UCSD-AML1 (cell line): ENCODE data around the gene RAPGEF2.
"Not testable (repeated sequence)": the region's sequence is repeated elsewhere in the genome, so short reads cannot be mapped to it uniquely, and the experiment has no call there.

Experiments used
- DNase-seq: peaks from one replicate; lab custom pipeline; 2025; ENCODE audit not compliant: unreplicated experiment; lab: John Stamatoyannopoulos, UW

Gene RAPGEF2

DNA sequence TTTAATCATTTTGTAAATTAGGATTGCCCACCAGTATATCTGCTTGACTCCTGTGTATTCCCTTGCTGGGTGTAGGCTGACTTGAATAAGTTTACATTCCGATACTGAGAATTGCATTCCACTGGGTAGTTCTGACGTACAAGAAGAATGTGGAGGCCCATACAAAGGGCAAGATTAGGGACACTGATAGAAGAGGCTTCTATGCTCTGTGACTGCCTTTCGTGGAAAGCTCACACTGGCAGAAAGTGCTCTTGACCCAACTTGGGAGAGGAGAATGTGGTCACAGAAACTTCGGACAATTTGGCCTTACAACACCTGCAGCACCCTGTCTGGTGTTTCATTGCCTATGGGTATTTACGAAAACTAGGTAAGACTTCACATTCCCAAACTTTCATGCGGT, 126.3 kb downstream of the RAPGEF2 start:
- DNase-seq = no peak

- no peak for DNase-seq
Observed at GRCh38 chr4:159232465-159233106, 129.7 kb downstream of the RAPGEF2 start.

DNA sequence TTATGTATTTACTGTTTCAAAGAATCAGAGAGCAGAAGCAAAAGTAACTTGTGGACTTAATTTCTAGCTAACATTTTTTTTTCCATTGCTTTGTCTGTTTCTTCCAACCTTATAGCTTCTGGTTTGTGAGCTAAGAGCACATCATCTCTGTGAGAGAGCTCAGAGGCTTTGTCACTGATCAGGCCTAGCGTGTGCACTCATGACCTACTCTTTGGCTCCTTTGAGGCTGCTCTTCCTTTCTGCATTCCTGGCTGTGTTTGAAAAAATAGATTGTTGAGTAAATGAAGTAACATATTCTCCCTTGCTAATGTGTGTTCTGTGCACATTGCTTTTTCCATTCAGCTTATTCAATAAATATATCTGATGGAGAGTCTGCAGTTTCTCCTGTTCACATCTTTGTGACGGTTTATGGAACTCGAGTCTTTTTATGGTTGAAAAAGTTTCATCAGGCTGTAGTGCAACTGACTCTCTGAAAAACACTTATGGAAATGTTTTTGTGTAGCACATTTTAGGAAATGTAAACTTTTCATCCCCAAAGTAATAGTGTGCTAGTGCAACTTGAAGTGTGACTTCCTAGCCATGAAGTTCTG, 133.0 kb downstream of the RAPGEF2 start:
- no peak for DNase-seq

- no peak for DNase-seq
Observed at GRCh38 chr4:159237975-159238374, 135.1 kb downstream of the RAPGEF2 start.

GRCh38 chr4:159238631-159239030, 135.8 kb downstream of the RAPGEF2 start:
- DNase-seq = no peak

DNA sequence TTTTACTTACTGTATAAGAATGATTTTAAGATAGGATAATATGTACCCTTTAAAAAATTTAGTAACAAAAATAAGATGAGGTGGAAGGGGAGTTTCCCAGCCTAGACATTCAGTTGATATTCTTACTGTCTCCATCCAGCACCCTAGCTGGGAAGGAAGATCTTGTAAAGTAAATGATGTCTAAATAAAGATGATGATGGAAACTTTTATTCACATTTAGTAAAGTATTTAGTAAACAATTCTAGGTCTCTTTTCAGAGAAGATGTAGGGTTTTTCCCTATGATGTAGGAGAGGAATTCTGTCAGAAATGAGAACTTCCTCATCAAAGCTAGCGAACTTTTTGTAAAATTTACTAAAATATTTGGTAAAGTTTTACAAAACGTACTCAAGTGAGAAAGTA, 136.8 kb downstream of the RAPGEF2 start:
- DNase-seq = no peak

GRCh38 chr4:159240046-159240445, 137.2 kb downstream of the RAPGEF2 start:
- DNase-seq = no peak

DNA sequence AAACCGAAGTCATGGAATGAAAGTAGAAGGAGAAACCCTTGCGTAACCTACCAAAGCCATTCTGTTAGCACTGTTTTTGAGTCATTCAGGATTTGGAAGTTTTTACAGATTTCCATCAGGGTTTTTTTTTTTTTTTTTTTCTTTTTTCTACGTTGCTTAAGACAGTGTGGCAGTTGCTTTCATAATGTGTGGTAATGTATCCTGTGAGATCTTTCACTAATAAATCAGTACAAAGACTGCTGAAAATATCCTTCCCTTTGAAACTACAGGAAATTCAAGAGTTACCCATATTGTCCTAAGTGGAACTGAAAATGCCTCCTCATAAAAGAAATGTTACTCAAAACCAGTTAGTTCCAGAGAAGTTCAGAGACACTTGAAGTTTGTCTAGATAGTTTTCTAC, 137.8 kb downstream of the RAPGEF2 start:
- DNase-seq = no peak

GRCh38 chr4:159242427-159242826, 139.5 kb downstream of the RAPGEF2 start:
- no peak for DNase-seq

DNA sequence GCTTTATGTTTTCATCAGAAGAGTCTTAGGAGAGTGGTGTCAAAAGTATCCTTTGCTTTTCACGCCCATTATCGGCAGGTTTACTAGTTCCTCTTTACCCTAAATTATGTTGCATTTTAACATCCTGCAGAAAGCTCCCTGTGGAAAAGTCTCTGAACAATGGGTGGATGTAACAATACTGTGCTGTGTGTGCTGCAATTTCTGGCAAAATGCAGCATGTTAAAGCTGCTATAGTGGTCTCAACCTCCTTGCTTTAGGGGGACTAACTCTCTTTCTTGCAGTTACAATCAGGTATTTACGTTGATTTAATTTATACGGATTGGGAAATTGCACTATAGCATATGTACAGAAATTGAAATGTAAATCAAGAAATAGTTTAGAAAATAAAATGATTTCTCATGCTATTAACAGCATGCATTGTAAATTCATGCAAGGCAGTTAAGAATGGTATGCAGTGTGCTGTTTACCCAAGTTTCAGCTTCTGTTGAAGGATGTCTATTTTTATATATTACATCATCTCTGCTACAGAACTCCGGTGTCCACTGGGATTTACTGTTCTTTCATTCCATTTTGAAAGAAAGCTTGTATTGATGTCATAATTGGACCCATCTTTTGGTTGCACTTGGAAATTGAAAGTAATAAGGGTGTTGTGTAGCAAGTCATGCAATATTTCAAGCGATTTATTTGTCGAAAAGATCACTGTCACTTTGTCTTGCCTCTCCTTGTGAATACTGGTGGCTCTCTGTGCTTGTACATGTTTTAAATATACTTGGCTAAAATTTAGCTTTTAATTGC, 145.7 kb downstream of the RAPGEF2 start:
- DNase-seq = no peak

GRCh38 chr4:159250751-159251325, 148.0 kb downstream of the RAPGEF2 start:
- DNase-seq = no peak

GRCh38 chr4:159251580-159251979, 148.7 kb downstream of the RAPGEF2 start:
- not testable (repeated sequence) for DNase-seq

GRCh38 chr4:159252491-159252890, 149.6 kb downstream of the RAPGEF2 start:
- DNase-seq = no peak

DNA sequence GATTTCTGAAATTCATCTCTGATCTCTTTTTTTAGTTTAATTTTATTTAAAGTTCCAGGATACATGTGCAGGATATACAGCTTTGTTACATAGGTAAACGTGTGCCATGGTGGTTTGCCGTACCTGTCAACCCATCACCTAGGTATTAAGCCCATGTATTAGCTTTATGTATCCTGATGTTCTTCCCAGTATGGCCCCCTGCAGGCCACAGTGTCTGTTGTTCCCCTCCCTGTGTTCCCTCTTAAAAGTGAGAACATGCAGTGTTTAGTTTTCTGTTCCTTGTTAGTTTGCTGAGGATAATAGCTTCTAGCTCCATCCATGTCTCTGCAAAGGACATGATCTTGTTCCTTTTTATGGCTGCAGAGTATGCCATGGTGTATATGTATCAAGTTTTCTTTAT, 153.2 kb downstream of the RAPGEF2 start:
- no peak for DNase-seq

DNA sequence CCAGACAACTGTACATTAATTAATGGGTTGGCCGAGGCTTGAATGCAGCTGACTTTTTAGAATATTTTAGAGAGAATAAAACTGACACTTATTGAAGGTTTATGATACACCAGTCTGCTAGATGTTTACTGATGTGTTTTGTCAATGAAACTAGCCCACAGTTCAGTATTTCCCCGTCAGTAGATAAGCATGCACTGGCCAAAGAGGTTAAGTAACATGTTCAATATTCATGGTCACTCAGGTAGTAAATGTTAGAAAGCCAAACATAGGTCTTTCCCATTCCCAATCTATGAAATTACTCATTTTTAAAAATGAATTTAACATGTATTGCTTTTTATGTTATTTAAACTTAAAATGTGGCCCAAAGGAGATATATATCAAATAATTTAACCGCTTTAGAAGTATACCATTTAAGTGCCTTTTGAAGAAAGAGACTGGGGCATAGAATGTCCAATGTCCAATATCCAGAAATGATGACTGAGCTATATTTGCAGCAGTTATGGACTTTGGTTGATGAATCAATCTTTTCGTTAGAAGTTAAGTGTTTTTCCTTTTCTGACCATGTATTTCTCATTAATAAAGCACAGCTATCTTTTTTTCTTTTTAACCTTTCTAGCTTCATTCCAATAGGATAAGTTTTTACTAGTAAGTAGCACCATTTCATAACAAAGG, 156.1 kb downstream of the RAPGEF2 start:
- DNase-seq = no peak

- DNase-seq = no peak
Observed at GRCh38 chr4:159264057-159264456, 161.2 kb downstream of the RAPGEF2 start.

- no peak for DNase-seq
Observed at GRCh38 chr4:159266981-159267868, 164.3 kb downstream of the RAPGEF2 start.

- DNase-seq = no peak
Observed at GRCh38 chr4:159267869-159268285, 165.0 kb downstream of the RAPGEF2 start.

- DNase-seq = no peak
Observed at GRCh38 chr4:159268607-159269006, 165.7 kb downstream of the RAPGEF2 start.

DNA sequence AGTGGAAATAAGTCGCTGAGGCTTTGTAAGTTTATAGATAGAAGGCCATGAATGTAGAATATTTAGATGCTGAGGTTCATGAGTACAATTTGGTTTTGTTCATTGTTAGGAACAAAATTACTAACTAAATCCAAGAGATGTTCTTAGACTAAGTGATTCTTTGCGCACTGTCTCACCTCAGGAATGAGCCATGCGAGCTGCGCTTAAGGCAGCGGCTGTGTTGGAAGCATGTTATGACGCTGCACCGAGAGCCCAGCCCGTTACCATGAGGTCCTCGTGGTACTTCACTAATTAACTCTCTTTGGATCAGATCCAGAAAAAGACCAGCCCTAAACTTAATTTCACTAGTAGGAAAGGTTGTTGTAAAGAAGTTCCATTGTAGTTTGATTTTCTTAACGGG, 166.2 kb downstream of the RAPGEF2 start:
- DNase-seq = no peak
